GM18508 (cell line): ENCODE data around the gene WWTR1.

Experiments
- ATAC-seq: cut with Tn5 transposase; IDR thresholded peaks from one replicate; pipeline ENCODE4 v1.9.1; 2021; ENCODE audit warnings: moderate number of reproducible peaks; ENCODE audit not compliant: insufficient read depth, unreplicated experiment

The WWTR1 gene

GRCh38 chr3:149599236-149599635, 58.6 kb downstream of the WWTR1 start:
- no peak for ATAC-seq

GRCh38 chr3:149596134-149596770, 61.6 kb downstream of the WWTR1 start:
- no peak for ATAC-seq

GRCh38 chr3:149593418-149594160, 64.2 kb downstream of the WWTR1 start:
- ATAC-seq, result no peak

GRCh38 chr3:149592758-149593240, 65.0 kb downstream of the WWTR1 start:
- no peak for ATAC-seq

- no peak for ATAC-seq
These were observed 67.0 kb downstream of the WWTR1 start for GRCh38 chr3:149590691-149591441.

GRCh38 chr3:149589332-149589731, 68.5 kb downstream of the WWTR1 start:
- no peak for ATAC-seq

- no peak for ATAC-seq
These were observed 68.9 kb downstream of the WWTR1 start for GRCh38 chr3:149588909-149589308.

- no peak for ATAC-seq
These were observed 70.4 kb downstream of the WWTR1 start for GRCh38 chr3:149587383-149587782.

- ATAC-seq, result no peak
These were observed 71.0 kb downstream of the WWTR1 start for GRCh38 chr3:149586871-149587270.

GRCh38 chr3:149585401-149585726, 72.5 kb downstream of the WWTR1 start:
- peak; percentile 89 for ATAC-seq

- ATAC-seq, result no peak
These were observed 73.7 kb downstream of the WWTR1 start for GRCh38 chr3:149583921-149584635.

GRCh38 chr3:149582395-149582794, 75.4 kb downstream of the WWTR1 start:
- no peak for ATAC-seq

GRCh38 chr3:149581681-149582370, 76.0 kb downstream of the WWTR1 start:
- ATAC-seq, result no peak

GRCh38 chr3:149581248-149581647, 76.6 kb downstream of the WWTR1 start:
- ATAC-seq, result no peak

GRCh38 chr3:149579838-149580542, 77.8 kb downstream of the WWTR1 start:
- peak; percentile 47 for ATAC-seq

- no peak for ATAC-seq
These were observed 78.7 kb downstream of the WWTR1 start for GRCh38 chr3:149579161-149579560.

- no peak for ATAC-seq
These were observed 80.0 kb downstream of the WWTR1 start for GRCh38 chr3:149577801-149578200.

- ATAC-seq, result no peak
These were observed 81.8 kb downstream of the WWTR1 start for GRCh38 chr3:149575961-149576564.
